ENCODE data around the gene MSH3. TPM values are rescaled to one million over a fixed set of nuclear protein-coding genes. Genes with fewer than 3 reads are reported as not detected.
"Not testable (repeated sequence)": the region's sequence is repeated elsewhere in the genome, so short reads cannot be mapped to it uniquely, and the experiment has no call there.

Gene MSH3
- total RNA-seq, 2 donors from 2014 or later: 10.9 to 11.5 TPM

GRCh38 chr5:80740488-80740887 is 86.0 kb downstream of the MSH3 start:
- DNase-seq; intact Hi-C loops (cut with DNase I): not testable (repeated sequence)

DNA sequence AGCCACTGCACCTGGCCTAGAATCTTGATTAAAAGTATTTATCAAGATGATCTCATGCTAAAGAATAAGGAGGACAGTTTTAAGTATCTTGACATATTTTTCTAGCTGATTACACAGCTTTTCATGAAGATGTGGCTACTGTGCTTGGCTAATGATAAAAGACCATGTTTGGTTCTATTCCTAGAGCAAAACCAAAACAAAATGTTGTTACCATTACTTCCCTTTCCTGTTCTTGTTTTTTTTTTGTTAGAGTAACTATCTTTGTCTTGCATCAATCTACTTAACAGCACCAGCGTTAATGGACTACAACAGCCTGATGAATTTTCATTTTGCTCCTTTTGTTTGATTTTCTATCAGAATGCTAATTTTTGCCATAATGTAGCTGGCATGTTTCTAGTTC is 86.5 kb downstream of the MSH3 start:
- ATAC-seq: no peak
- DNase-seq: no peak
- intact Hi-C loops (cut with DNase I): no loop called here

More at GRCh38 chr5:80740488-80740887, 86.0 kb downstream of the MSH3 start:
- ATAC-seq: not testable (repeated sequence)

DNA sequence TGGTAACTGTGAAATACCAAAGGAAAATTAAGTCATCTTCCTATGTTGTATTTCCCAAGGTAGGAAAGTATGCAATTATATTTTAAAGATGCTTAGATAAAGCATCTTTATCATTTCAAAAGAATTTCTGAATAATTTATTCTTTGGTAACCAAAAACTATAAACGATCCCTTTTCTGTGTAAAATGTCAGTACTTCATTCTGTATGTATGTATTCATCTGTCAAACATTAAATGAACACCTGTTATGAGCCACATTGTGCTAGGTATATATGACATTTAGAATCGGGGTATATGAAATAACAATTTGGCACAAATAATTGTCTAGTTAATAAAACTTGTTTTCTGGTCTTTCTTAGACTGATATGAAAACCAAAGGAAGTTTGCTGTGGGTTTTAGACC is 89.7 kb downstream of the MSH3 start:
- no peak for ATAC-seq
- intact Hi-C loops (cut with DNase I): no loop called here
- no peak for DNase-seq

- DNase-seq (no peak), ATAC-seq (peak in 1 of 2 donors; percentile 60)
- intact Hi-C loops (cut with DNase I): no loop called here
Observed at GRCh38 chr5:80745490-80745889, 91.0 kb downstream of the MSH3 start.

- intact Hi-C loops (cut with DNase I): no loop called here
- ATAC-seq (no peak), DNase-seq (no peak)
Observed at GRCh38 chr5:80747922-80748321, 93.5 kb downstream of the MSH3 start.

GRCh38 chr5:80752427-80752826 is 98.0 kb downstream of the MSH3 start:
- intact Hi-C loops (cut with DNase I): no loop called here
- DNase-seq (no peak), ATAC-seq (no peak)

DNA sequence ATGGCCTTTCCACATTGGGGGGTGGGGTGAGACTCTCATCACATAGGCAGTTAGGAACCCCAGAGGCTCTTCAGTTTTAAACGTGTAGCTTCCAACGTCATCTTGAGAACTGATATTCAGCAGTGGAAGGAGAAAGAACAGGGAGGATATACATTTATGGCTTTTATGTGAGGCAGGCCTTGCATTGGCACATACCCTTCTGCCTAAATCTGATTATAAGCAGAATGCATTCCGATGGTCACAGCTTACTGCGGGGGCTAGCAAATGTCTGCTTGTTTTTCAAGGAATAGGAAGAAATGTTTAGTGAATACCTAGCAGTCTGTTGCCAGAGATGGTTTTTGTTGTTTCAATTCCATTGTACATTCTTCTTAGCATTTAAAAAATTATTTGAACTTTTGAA is 99.3 kb downstream of the MSH3 start:
- intact Hi-C loops (cut with DNase I): no loop called here
- ATAC-seq: no peak
- no peak for DNase-seq

GRCh38 chr5:80754900-80755299 is 100.4 kb downstream of the MSH3 start:
- intact Hi-C loops (cut with DNase I): no loop called here
- no peak for DNase-seq
- ATAC-seq: peak in 1 of 2 donors; percentile 38

- DNase-seq (no peak), ATAC-seq (peak in 1 of 2 donors; percentile 47)
- intact Hi-C loops (cut with DNase I): no loop called here
Observed at GRCh38 chr5:80755626-80756025, 101.2 kb downstream of the MSH3 start.

DNA sequence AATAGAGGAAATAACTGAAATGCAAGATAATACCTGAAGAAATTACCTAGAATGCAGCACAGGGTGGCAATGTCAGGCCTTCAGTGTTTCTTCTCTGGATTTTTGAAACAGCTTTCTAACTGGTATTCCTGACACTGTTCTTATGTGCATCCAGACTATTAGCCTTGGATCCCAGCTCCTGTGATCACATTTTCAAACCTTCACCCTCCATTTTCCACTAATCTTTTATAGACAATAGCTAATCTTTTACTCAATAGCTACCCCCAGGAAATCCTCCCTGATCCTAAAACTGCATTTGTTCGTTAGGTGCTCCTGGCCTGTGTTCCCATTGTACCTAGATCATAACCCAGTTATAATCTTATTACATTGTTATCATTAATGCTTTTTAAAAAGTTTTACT is 101.8 kb downstream of the MSH3 start:
- ATAC-seq: no peak
- DNase-seq: no peak
- intact Hi-C loops (cut with DNase I): no loop called here

DNA sequence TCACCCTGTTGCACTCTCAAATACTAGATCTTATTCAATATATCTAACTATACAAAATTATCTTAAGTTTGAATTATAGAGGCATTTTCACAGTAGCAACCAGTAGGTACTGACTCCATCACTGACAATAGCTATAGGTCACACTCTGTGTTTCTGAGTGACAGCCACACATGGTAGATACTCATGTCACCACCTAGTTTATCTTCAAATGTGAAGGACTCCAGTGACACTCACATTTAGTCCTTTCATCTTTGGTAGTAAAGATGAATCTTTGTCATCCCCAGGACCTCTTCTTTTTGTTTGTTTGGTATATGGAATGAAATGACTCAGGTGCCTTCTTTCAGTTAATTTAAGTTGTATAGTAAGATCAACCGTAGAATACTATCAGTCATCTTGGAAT is 102.8 kb downstream of the MSH3 start:
- no peak for ATAC-seq
- intact Hi-C loops (cut with DNase I): no loop called here
- no peak for DNase-seq

- no peak for ATAC-seq
- intact Hi-C loops (cut with DNase I): no loop called here
- no peak for DNase-seq
Observed at GRCh38 chr5:80759866-80760577, 105.6 kb downstream of the MSH3 start.

GRCh38 chr5:80760680-80761079 is 106.2 kb downstream of the MSH3 start:
- ATAC-seq (no peak), DNase-seq (no peak)
- intact Hi-C loops (cut with DNase I): no loop called here

DNA sequence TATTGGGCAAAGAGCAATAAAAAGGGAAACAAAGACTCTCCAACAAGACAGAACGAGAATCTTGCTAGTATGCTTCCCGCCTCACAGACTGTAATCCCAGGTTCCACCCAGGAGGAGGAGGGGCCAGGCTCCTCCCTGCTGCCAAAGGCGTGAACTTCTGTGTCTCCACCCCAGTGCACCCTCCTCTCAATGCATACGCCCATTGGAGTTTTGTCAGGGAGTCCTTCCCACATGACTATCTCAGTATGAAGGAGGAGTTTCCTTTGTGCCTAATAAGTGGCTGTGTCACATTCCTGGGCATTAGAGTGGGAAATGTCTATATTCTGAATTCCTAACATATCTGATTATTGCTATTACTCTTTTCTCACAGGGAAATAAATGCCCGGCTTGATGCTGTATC is 106.7 kb downstream of the MSH3 start:
- ATAC-seq: no peak
- intact Hi-C loops (cut with DNase I): no loop called here
- no peak for DNase-seq

DNA sequence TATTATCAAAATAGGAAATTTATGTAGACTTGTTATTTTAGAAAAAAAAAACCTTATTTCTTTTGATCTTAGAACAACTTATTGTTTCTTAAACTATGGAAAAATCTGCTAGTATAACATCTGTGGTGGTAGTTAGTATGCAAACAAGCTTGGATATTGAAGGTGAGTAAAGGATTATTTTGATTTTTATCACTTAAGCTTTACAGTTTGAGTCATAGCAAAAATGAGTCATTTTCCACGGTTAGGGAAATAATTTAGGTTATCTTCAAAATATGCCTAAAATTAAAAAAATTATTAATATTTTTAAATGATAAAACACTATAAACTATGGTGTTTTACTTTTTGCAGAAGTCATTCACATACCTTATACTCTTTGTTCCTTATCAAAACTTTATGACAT is 107.5 kb downstream of the MSH3 start:
- ATAC-seq: no peak
- no peak for DNase-seq
- intact Hi-C loops (cut with DNase I): no loop called here

- intact Hi-C loops (cut with DNase I): no loop called here
- DNase-seq (no peak), ATAC-seq (no peak)
Observed at GRCh38 chr5:80762573-80762972, 108.1 kb downstream of the MSH3 start.

- intact Hi-C loops (cut with DNase I): no loop called here
- DNase-seq (no peak), ATAC-seq (no peak)
Observed at GRCh38 chr5:80763211-80763610, 108.8 kb downstream of the MSH3 start.

- DNase-seq (no peak), ATAC-seq (no peak)
- intact Hi-C loops (cut with DNase I): no loop called here
Observed at GRCh38 chr5:80763873-80764647, 109.6 kb downstream of the MSH3 start.

DNA sequence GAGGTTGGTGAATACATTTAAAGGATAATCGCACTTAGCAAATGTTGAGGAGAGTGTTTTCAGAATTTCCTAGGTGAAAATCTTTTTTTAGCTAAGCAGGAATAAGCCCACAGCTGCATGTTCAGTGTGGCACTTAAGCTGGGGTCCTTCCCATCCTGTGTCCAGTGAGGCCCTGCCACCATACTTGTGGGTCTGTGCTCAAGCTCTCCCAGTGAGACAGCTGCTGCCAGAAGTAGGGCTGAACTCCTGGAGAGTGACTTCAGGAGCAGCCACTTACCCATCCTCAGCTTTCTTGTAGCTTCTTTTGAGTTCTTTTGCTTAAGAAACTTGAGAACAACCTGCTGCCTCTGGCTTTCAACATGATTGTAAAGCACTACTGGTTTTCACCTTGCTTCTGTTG is 110.3 kb downstream of the MSH3 start:
- no peak for ATAC-seq
- DNase-seq: no peak
- intact Hi-C loops (cut with DNase I): no loop called here

DNA sequence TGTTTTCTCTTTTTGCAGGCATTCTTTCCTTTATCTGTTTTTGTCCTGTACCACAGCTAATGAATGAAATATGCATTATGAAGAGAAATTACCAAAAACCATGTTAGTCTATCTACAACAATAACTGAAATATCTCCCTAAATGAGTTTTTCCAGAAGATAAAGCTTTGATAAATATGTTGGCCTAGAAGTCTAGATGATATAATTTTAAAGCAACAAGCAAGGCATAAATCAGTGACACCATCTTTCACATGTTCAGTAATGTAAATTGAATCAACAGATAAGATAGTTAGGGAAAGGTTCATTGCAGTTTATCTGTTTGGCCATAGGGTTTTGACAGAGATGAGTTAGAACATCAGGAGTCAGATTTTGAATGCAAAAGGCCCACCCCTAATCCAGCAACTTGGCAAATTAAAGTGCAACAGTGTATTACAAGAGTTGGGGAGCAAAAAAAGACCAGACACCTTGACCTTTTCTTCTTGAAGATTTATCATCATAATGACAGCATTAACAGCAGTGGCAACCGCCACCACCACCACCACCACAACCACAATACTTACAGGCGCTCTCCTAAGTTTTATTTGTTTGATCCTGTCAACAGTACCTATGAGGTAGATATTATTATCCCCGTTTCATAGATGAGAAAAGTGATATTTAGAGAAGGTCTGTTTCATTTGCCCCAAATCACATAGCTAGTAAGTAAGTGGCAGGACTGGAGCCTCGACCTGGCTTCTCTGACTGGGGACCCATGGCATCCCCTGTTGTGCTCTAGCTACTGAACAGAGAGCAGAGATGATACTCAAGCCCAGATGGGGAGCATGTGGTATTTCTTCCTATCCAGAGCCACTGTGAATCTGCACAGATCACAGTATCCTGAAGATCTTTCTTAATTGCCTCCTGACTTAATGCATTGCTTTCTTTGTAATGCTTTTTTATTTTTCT is 123.2 kb downstream of the MSH3 start:
- ATAC-seq (no peak), DNase-seq (no peak)
- intact Hi-C loops (cut with DNase I): no loop called here
